GM19193 (cell line): ENCODE measurements around the gene ZNF438.

Experiments used
- POLR2A ChIP-seq: IDR thresholded peaks from 4 replicates; pipeline ENCODE4 v1.6.1; 2011; ENCODE audit not compliant: insufficient read depth, insufficient read length; ENCODE audit errors: extremely low read depth

ZNF438 gene

DNA sequence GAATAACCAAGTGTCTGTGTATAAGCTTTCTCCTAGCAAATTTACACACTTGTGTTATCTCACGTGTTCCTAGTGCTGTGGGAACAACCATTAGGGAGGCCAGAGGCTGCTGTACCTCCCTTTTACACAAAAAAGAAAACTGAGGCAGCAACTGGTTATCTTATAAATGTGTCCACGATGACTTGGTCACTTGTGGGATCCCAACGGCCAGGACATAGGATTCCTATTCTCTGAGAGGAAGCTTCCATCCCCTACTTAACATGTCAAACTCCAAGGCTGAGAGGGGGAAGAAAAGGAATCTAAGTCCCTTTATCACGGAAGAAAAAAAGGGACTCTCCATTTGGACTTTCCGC, 484 bp downstream of the ZNF438 start:
- TF ChIP-seq POLR2A, result no peak

DNA sequence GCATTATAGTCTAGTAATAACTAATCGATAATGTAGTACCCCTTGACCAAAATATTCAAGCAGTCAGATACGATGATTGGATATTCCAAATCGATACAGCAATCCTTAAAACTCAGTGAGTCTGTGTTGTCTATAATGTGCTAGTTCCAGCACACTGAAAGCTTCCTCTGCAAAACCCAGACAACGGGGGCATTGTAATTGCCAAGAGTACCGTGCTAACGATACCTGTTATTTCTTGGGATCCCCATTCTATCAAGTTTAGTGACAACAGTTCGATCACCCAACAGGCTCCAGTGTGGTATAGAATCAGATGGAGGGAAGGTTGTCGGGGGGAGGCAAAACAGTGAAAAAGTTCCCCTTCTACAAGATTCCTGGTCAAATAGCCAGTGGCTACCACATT, 865 bp downstream of the ZNF438 start:
- TF ChIP-seq POLR2A, result no peak

DNA sequence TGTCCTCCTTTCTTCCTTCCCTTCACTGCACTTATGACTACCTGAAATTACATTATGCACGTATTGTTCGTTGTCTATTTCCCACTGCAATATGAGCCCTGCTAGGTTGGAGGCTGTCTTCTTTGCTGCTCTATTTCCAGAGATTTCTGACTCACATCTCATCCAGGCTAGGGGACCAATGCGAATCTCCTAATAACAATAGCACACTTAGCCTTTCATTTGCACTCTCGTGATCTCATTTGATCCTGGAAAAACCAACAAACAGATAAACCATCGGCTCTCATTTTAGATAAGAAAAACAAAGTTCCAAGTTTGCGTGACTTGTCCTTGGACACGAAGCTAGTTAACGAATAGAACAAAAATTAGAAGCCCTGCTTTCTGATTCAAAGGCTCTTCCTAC, 1.4 kb downstream of the ZNF438 start:
- TF ChIP-seq POLR2A, result no peak

DNA sequence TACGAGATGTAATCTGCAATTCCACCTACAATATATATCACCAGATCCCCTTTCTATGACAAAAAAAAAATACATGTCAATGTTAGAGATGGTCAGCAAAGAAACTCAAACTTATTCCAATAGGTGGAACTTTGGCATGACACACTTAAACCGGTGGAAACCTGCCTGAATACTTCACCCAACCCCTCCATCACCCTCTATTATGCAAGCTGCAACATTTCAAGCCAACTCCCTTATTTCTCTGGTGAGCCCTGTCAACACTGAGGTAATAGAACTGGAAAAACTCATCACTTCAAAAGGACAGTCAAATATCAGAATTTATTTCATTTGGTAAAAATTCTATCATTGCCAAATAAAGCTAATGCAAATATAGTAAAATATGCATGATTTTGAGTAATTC, 3.6 kb downstream of the ZNF438 start:
- no peak for TF ChIP-seq POLR2A

DNA sequence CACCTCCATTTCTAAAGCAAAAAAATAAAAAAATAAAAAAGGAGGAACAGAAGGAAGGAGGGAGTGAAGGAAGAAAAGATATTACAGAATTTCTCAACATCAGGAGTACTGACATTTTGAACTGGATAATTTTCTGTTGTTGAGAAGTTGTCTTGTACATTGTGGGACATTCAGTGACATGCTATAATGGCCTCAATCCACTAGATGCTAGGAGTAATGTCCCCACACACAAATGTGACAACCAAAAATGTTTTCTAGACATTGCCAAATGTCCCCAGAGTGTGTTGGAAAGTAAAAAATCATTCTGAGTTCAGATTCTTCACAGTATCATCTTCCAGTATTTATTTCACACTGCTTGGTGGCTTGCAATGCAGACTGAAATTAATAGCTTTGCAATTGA, 6.5 kb downstream of the ZNF438 start:
- TF ChIP-seq POLR2A, result no peak

DNA sequence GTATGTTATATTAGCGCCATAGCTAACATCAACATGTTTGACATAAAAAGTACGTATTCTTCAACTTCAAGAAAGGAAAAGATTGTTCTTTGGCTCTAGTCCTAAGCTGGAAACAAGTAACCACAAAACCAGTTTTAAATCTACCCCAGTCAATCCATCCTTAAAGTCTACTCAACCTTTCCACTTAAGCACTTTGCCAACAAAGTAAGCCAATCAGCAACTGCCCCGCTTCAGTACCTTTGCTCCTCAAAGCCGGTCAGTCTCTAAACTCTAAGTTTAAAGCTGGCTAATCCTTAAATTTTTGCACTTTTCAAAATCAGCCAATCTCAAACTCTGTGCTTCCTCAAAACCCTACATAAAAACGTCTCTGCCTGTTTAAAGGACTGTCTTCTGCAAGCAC, 8.1 kb downstream of the ZNF438 start:
- TF ChIP-seq POLR2A, result no peak

DNA sequence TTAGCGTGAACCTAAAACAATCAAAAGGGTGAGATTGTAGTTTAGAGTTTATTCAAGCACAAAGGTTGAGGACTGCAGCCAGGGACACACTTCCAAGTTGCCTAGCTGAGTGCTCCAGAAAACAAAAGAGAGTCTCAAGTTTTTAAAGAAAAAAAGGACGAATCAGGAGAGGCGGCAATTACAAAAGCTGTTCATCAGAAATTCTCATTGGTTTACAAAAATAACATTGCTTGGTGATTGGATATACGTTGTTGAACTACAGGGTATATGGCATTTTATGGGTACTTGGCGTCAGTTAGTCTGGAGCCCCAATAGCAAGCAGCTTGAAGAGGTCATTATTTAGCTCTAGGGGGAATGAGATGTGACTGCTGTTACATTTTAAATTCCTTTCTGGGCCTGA, 11.5 kb downstream of the ZNF438 start:
- no peak for TF ChIP-seq POLR2A

DNA sequence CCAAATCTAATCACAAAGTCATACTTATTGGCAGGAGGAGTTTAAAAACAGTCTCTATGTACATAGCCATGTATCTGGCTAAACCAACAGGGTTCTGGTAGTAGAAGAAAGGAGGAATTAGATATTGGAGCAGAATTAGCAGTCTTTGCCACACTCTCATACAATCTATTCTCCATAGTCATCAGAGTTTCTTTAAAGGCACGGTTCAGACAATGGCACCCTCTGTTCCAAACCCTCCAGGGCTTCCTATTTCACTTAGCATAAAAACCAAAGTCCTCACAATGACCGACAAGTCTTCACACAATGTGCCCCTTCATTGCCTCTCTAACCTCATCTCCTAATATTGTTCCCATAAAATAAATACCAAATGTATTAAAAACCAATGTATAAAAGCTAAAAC, 12.7 kb downstream of the ZNF438 start:
- no peak for TF ChIP-seq POLR2A

DNA sequence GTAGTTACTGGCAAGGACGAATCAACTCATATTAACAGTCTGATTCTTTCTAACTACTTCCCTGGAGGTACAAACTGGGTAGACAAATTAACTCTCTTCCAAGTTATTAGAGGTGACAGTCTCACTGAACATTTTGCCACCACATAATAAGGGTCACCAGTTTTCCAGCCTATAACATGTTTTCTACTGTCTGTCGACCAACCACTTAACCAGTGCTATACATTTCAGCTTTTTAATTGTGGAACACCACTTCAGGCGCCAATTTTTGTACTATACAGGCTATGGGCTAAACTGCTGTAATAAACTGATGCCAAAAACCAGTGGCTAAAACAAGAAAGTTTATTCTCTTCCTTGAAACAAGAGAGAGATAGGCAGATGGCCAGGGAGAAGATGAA, 13.3 kb downstream of the ZNF438 start:
- no peak for TF ChIP-seq POLR2A

DNA sequence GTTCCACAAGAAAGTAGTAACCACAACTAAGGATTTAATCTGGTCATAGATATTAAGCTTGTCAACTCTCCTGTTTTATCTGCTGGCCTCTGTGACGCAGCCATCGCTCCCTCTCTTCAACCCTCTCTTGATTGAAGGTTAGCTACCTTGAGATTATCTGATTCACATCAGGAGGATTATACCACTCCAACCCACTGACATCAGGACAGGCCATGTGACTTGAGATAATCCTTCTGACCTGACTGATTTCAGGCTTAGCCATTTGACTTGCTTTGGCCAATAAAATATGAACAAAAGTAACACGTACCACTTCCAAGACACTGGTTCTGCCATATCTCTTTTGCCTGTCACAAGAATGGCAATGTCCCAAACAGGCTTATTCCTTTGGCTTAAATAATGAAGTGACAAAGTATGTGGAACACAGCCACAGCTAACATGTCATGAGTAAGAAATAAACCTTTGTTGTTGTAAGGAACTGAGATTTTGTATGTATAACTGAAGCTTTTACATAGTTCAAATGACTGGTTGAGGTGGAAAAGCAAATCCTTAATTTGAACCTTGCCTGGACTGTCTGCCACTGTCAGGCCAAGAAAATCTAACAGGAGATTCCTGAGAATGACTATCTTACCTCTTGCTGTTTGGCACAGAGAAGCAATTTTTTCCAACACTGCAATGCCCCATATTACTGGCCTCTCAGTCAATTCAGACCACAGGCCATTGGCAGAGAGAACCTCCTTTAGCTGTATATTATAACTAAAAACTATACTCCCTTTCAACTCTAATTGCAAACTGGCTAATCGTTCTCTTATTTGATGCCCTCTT, 13.9 kb downstream of the ZNF438 start:
- TF ChIP-seq POLR2A, result no peak

DNA sequence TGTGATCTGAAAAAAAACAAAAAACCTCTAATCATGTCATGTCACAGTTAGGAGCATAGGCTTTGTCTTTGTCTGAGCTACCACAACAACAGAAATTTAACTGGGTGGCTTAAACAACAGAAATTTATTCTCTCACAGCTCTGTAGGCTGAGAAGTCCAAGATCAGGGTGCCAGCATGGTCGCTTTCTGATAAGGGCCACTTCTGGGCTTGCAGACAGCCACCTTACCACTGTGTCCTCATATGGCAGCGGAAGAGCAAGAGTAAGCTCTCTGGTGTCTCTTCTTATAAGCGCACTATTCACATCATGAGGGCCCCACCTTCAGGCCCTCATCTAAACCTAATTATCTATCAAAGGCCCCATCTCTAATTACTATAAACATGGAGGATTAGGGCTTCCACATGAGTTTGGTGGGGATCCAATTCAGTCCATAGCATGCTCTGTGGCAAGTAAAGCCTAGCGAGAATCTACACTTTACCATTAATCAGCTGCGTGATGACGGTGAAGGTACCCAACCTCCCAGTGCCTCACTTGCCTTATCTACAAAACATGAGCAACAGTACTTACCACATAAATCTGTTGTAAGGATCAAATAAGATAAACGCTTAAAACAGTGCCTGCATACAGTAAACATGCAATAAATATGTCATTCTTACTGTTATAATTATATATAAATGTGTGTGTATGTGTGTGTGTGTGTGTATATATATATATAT, 17.3 kb downstream of the ZNF438 start:
- TF ChIP-seq POLR2A, result no peak

DNA sequence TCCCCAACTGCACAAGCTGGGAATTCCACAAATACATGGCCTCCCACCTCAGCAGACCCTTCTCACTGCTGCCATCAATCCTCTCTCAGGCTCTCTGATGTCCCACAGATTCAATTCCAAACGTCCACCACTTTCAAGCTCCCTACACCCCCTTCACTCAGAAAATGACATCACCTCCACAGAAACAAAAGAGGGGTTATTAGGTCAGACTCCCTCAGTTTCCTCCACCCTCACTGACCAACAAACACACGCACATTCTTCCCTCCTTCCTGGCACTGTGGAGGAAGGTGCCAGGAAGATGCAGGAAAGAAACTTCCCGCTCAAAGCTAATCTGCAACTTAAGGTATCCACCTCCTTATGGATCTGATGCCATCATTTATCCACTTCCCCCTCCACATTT, 18.3 kb downstream of the ZNF438 start:
- no peak for TF ChIP-seq POLR2A

DNA sequence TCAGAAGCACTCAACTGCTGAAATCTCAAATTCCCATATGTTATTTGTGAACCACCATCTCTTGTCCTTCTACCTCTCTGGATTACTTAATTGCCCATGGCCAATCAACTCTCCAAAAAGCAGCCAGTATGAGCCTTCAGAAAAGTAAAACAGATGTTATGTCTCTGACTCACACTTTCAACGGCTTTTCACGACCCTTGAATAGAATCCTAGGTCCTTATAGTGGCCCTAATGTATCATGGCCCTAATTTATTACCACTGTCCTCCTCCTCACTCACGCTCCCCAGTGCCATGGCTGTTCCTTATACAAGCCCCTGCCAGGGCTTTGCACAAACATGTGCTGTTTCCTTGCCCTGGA, 20.0 kb downstream of the ZNF438 start:
- TF ChIP-seq POLR2A, result no peak

DNA sequence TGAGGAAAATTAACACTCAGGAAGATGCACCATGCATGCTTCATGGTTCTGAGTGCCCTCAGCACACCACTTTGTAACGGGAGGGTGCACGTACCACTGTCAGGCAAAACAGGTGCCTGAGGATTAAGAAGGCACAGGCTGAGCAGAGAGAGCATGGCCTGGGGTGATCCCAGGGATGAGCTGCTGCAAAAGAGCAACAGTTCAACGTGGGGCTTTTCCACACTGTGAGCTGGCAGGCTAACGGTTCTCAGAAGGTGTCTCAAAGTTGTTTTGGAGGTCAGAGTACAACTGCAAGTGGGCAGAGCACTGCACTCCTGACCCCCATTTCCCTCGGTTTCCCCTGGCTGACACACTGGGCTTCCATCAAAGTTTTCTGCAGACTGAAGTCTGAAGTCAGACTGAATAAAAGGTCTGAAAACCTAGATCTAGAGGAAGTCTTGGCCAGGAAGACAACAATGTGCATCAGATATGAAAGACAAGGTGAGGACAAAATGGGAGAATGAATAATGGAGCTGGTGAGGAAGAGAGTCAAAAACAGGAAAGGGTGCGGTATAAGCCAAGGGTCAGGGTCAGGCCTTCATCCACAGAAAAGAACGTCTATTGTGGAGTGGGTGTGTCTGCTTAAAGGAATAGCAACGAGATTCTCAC, 20.5 kb downstream of the ZNF438 start:
- no peak for TF ChIP-seq POLR2A

DNA sequence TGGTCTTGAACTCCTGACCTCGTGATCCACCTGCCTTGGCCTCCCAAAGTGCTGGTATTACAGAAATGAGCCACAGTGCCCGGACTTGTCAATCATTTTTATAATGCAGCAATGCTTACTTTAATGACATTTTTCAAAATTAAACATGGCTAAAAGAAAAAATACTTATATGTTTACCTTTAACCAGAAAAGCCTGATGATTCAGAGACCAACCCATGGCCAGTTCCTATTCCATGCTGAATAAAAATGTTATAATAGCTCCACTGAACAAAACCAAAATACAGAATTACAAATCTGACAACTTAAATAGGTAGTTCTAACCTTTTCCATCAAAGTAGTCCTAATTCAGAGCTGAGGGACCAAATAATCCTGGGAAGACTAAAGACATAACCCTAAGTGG, 21.6 kb downstream of the ZNF438 start:
- TF ChIP-seq POLR2A, result no peak

DNA sequence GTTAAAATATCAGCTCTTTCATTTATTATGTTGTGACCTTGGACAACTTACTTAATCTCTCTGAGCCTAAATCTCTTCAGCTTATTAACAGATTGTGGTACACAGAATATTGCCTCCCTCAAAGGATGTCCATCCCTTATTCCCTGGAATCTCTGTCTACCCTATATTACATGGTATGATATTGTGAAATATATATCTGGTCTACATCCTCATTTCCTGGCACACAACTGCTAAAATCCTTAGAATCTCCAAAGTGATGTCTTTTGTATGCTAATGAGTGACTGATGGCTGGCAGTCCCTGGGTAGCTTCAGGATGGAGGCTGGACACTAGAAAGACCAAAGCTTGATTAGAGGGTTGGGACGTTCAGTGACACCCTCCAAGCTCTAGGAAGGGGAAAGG, 25.8 kb downstream of the ZNF438 start:
- TF ChIP-seq POLR2A, result no peak

DNA sequence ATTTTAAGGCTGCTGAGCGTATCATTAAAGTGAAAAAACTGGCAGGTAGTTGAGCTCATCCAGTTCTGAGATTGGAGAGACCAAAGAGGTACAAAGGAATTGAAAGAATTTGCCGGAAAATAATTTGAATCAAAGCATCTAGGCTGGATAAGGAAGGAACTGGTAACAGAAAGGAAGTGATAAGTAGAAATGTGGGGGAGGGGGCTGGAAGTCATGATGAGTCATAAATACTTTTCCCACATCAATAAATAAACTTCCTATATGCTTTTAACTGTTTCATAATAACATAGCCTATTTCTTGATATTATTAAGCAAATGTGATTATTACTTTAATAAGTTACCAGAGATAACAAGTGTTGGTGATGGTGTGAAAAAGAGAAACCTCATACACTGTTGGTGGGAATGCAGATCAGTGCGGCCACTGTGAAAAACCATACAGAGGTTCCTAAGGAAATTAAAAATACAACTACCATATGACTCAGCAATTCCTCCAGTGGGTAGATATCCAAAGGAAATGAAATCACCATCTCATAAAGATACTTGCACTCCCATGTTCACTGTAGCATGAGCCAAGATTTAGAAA, 27.0 kb downstream of the ZNF438 start:
- no peak for TF ChIP-seq POLR2A

DNA sequence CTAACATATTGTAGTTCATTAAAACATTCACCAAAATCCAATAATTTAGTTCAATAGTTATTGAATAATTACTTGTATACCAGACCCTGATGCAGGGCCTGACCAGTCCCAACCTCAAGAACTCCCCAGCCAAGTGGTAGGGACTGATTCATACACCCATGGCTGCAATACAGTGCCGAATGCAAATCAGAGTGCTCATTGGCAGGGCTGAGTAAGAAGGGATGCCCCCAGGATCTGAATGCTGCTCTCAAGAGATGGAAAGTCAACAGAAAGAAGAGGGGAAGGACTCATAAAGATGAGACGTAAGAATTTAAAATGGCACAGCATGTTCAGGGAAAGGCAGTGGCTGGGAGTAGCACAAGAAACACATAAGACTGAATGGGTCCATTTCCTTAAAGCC, 29.9 kb downstream of the ZNF438 start:
- no peak for TF ChIP-seq POLR2A
